HuH-7 (cell line): ENCODE data around the gene ZNF804A.
"Not testable (repeated sequence)": the region's sequence is repeated elsewhere in the genome, so short reads cannot be mapped to it uniquely, and the experiment has no call there.

Experiments used
- DNase-seq: peaks from one replicate; pipeline ENCODE4 v3.0.0; 2011; ENCODE audit warnings: low spot score

ZNF804A gene

DNA sequence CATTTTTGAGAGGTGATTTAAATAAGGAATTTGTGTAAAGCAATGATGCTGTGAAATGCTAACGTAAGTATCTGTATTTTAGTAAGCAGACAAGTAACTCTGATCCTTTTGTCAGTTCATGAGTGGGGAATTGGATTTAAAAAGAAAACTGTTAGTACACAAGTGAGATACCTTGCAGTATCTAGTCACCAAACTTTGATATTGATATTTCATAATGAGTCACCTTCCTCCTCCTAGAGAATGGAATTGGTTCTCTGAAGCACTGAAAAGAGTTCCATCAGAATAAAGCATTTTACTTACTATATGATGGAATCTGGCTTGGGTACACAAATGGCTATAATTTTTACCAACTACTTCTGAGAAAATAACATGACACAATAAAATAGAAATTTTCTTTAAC is 232.2 kb downstream of the ZNF804A start:
- DNase-seq = no peak

GRCh38 chr2:184834699-184835397 is 236.5 kb downstream of the ZNF804A start:
- DNase-seq = no peak

- DNase-seq = no peak
These were observed 237.0 kb downstream of the ZNF804A start for GRCh38 chr2:184835398-184835715.

DNA sequence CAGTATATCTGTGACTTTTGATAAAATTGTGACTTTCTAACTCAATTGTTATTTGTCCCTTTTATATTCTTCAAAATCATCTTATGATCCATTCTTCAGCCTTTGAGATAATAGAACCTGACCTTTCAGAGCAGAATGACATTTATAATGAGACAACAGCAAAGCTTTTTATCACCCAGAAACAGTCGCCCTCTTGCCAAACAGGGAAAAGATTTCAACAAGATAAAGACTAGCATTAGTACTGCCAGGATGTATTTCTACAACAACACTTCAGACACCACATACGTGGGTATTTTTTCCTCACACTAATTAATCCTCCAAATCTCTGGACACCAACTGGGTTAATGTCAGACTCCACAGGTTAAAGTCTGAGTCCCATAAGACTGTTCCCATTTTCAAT is 249.0 kb downstream of the ZNF804A start:
- no peak for DNase-seq

GRCh38 chr2:184849516-184849915 is 251.2 kb downstream of the ZNF804A start:
- no peak for DNase-seq

DNA sequence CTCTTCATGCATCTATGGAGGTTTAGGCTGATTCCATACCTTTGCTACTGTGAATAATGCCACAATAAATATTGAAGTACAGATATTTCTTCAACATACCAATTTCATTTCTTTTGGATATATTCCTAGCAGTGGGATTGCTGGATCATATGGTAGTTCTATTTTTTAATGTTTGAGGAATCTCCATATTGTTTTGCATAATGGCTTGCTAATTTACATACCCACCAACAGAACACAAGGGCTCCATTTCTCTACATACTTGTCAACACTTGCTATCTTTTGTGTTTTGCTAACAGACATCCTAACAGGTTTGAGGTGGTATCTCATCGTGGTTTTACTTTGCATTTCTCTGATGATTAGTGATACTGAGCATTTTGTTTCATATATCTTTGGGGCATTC is 253.2 kb downstream of the ZNF804A start:
- no peak for DNase-seq

DNA sequence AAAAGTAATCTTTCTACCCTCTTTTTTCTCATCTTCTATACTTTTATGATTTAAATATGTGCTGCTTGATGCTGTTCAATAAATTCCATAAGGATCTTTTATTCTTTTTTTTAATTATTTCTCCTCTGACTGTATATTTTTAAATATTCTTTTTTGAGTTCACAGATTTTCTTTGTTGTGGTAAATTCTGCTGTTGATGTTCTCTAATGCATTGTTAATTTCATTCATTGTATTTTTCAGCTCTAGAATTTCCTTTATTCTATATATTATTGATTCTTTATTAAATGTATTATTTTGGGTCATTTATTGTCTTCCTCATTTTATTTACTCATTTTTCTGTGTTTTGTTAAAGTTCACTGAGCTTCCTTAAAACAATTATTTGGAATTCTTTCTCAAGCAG is 260.9 kb downstream of the ZNF804A start:
- no peak for DNase-seq

DNA sequence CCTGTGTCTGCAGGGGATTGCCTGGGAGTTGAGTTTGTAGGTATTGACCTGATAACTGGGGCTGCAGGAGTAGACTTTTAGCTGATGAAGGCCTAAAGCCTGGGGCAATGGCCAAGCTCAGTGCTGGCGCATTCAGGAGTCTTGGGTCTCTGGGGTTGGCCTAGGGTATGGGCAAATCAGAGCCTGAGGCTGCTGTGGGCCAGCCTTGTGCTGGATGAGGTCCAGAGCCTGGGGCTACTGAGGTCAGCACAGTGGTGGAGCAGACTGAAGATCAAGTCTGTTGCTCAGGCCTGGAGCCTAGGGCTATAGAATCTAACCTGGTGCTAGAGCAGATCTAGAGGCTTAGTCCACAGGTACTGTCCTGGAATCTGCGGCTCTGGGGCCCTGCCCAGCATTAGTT is 262.4 kb downstream of the ZNF804A start:
- no peak for DNase-seq

DNA sequence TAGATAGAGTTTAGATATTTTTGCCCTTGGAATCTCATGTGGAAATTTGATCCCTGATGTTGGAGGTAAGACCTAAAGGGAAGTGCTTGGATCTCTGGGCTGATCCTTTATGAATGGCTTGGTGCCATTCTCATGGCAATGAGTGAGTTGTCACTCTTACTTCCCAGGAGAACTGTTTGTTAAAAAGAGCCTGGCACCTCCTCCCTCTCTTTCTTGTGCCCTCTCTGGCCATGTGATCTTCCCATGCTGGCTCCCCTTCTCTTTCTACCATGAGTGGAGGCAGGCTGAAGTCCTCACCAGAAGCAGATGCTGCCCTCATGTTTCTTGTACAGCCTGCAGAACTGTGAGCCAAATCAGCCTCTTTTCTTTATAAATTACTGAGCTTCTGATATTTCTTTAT is 276.9 kb downstream of the ZNF804A start:
- DNase-seq = no peak

DNA sequence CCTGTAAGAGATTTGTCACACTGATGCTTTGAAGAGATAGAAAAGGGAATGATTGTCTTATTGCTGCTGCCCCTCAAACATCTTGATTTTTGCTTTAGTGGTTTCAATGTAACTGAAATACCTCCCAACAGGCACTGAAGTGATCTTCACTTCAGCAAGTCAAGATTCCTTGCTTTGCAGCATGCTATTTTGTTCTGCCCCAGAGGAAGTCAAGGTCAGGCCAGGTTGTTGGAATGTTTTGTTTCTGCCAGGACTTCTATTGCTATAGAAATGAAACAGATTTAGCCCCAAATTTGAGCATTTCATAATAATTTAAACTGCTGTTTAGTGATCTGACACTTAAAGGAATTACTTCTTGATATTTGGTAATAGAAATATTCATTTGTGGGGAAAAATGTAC is 277.6 kb downstream of the ZNF804A start:
- DNase-seq = no peak

- DNase-seq = no peak
These were observed 279.6 kb downstream of the ZNF804A start for GRCh38 chr2:184877909-184878308.

DNA sequence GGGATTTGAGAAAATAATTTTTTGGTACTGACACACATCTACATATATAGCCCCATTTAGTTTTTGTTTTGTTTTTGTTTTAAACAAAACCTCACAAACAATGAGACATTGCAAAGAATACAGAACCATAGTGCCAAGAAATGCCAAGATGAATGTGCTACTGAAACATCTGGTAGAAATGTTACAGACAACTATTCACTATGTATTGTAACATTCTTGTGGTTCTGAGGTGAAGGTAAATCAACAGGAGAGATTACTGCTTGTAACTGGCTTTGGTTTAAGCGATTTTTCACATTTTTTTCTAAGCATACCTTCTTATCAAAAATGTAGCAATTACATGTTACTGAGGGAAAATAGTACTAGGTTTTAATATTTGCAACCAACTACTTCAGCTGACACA is 281.3 kb downstream of the ZNF804A start:
- DNase-seq = no peak

- not testable (repeated sequence) for DNase-seq
These were observed 288.3 kb downstream of the ZNF804A start for GRCh38 chr2:184886585-184886984.

DNA sequence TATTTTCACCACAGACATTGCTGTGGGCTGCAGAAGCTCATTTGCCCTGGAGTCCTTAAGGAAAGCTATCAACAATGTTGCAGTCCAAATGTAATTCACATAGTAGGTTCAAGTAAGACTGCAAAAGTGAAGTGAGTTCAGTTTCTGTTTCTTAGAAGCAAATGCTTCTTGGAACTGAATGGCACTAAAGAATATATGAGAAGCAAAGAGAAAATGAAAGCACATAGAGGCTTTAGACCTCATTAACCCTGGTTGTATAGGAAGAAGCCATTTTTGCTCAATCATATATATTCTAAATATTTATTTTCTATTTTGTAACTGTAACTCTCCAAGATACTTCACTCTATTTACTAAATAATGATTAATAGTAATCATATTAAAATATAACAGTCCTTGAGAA is 292.0 kb downstream of the ZNF804A start:
- no peak for DNase-seq

GRCh38 chr2:184904991-184905390 is 306.7 kb downstream of the ZNF804A start:
- DNase-seq = no peak

DNA sequence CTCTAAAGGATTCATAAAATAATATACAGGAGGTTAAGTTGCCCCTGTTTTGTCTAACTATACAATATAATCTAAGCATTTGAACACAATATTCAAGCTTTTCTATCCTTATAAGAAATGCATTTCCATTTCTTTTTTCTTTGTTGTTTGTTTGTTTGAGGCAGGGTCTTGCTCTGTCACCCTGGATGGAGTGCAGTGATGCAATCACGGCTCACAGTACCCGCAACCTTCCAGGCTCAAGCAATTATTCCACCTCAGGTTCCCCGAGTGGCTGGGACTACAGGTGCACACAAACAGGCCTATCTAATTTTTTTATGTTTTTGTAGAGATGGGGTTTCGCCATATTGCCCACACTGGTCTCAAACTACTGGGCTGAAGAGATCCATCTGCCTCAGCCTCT is 307.8 kb downstream of the ZNF804A start:
- DNase-seq = no peak

- DNase-seq = no peak
These were observed 308.4 kb downstream of the ZNF804A start for GRCh38 chr2:184906709-184907108.

DNA sequence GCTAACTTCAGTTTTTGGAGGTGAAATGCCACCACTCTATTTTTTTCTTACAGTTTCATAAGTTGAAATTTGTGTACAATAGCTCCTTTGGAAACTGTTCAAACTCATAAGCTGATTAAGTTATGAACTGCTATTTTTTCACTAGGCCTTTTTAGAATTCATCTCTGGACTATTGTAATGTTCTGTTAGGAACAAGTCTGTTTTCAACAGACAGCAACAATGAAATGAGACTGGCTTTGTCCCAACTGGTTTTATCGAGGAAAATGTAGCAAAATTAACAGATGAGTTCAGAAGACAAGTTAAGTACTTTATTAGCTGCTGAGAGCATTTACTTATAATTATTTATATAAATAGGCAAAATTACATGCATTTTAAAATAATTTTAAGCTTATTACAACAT is 310.6 kb downstream of the ZNF804A start:
- no peak for DNase-seq

GRCh38 chr2:184920451-184920965 is 322.2 kb downstream of the ZNF804A start:
- DNase-seq = no peak

DNA sequence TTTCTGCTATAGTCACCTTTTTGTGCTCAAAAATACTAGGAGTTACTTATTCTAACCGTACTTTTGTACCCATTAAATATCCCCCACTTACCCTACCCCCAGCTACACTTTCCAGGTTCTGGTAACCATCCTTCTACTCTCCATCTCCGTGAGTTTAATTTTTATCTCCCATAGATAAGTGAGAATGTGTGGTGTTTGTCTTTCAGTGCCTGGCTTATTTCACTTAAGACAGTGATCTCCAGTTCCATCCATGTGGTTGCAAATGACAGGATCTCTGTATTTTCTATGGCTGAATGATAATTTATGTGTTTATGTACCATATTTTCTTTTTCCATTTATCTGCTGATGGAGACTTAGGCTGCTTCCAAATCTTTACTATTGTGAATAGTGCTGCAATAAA is 323.3 kb downstream of the ZNF804A start:
- no peak for DNase-seq

GRCh38 chr2:184923751-184924150 is 325.4 kb downstream of the ZNF804A start:
- no peak for DNase-seq

- DNase-seq = no peak
These were observed 328.7 kb downstream of the ZNF804A start for GRCh38 chr2:184927040-184927439.

DNA sequence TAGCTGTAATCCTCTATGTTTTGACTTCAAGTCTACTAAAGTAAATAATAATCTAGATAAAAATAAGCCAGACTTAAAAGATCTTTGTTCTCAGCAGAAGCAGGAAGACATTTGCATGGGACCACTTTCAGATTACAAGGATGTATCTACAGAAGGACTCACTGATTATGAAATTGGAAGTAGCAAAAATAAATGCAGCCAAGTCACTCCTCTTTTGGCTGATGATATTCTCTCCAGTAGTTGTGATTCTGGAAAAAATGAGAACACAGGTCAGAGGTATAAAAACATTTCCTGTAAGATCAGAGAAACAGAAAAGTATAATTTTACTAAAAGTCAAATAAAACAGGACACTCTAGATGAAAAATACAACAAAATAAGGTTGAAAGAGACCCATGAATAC is 338.4 kb downstream of the ZNF804A start:
- DNase-seq = no peak

DNA sequence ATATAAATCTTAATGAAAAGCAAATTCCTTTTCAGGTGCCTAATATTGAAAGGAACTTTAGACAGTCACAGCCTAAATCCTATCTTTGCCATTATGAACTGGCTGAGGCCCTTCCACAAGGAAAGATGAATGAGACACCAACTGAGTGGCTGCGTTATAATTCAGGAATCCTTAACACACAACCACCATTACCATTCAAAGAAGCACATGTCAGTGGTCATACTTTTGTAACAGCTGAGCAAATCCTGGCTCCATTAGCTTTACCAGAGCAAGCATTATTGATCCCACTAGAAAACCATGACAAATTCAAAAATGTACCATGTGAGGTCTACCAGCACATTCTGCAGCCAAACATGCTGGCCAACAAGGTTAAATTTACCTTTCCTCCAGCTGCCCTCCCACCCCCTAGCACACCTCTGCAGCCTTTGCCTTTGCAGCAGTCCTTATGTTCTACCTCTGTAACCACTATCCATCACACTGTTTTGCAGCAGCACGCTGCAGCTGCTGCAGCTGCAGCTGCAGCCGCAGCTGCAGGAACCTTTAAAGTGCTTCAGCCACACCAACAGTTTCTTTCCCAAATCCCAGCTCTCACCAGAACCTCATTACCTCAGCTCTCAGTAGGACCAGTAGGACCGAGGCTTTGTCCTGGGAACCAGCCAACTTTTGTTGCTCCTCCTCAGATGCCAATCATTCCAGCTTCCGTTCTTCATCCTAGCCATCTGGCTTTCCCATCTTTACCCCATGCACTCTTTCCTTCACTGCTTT is 340.1 kb downstream of the ZNF804A start:
- no peak for DNase-seq
